Smooth muscle cell (in vitro differentiated cells): ENCODE measurements around the gene DNAJB1. TPM values are rescaled to one million over a fixed set of nuclear protein-coding genes. Genes with fewer than 3 reads are reported as not detected.
A peak's percentile ranks its signal among the peaks of the same experiment; 100 is the strongest.

ENCODE experiments used
- DNase-seq: peaks from one replicate; lab custom pipeline; 2025; ENCODE audit not compliant: unreplicated experiment; lab: John Stamatoyannopoulos, UW
- H2AFZ ChIP-seq: fragments of 200-600 bp; sonication (generic); 2 replicates; pipeline ENCODE4 v1.6.0; 2016; ENCODE audit warnings: antibody characterized with exemption, low read depth, mild to moderate bottlenecking
- H3F3A ChIP-seq: fragments of 200-600 bp; sonication (generic); 2 replicates; pipeline ENCODE4 v1.6.0; 2017; ENCODE audit warnings: antibody characterized with exemption, low read depth
- H3K27ac ChIP-seq: fragments of 200-600 bp; sonication (generic); 2 replicates; pipeline ENCODE4 v1.5.1; 2016; ENCODE audit warnings: low read depth, mild to moderate bottlenecking
- H3K27me3 ChIP-seq: fragments of 200-600 bp; sonication (generic); 2 replicates; pipeline ENCODE4 v1.6.1; 2016; ENCODE audit warnings: low read depth, mild to moderate bottlenecking
- H3K36me3 ChIP-seq: fragments of 200-600 bp; sonication (generic); 2 replicates; pipeline ENCODE4 v1.5.1; 2016; ENCODE audit warnings: low read depth
- H3K4me1 ChIP-seq: fragments of 200-600 bp; sonication (generic); 2 replicates; pipeline ENCODE4 v1.5.1; 2016; ENCODE audit warnings: low read depth
- H3K4me2 ChIP-seq: fragments of 200-600 bp; sonication (generic); 2 replicates; pipeline ENCODE4 v1.6.0; 2016; ENCODE audit warnings: mild to moderate bottlenecking
- H3K4me3 ChIP-seq: fragments of 200-600 bp; sonication (generic); 2 replicates; pipeline ENCODE4 v1.5.1; 2016; ENCODE audit warnings: mild to moderate bottlenecking
- H3K79me2 ChIP-seq: fragments of 200-600 bp; sonication (generic); 2 replicates; pipeline ENCODE4 v1.6.0; 2016; ENCODE audit warnings: low read depth, mild to moderate bottlenecking
- H3K9ac ChIP-seq: fragments of 200-600 bp; sonication (generic); 2 replicates; pipeline ENCODE4 v1.6.0; 2016; ENCODE audit warnings: low read depth
- H3K9me3 ChIP-seq: fragments of 200-600 bp; sonication (generic); replicated peaks from 2 replicates; pipeline ENCODE4 v1.5.1; 2016; ENCODE audit warnings: low read depth
- H4K20me1 ChIP-seq: fragments of 200-600 bp; sonication (generic); 2 replicates; pipeline ENCODE4 v1.6.0; 2016; ENCODE audit warnings: low read depth
- WGBS: methylation state at CpG from one replicate; pipeline ENCODE4 v1.1.7; 2016; ENCODE audit warnings: low lambda C conversion rate; 5-methylcytosine and 5-hydroxymethylcytosine counted together
- polyA plus RNA-seq: library from polyadenylated mRNA; unstranded; fragments of >200 nt; fragmentation: Nextera tagmentation; extraction: Ambion mirVana; gene quantifications from 2 replicates; pipeline ENCODE4 v1.2.1, GENCODE V29; 2016
- total RNA-seq: library from RNA; depleted of rRNA; stranded (reverse); fragments of >200 nt; gene quantifications from 2 replicates; pipeline ENCODE4 v1.2.3, GENCODE V29; 2014
- TF ChIP-seq, protein P1 (sequence below): fragments of 200-600 bp; sonication (generic); IDR thresholded peaks from 2 replicates; pipeline ENCODE4 v1.5.1; 2017; ENCODE audit warnings: borderline replicate concordance, mild to moderate bottlenecking, antibody characterized with exemption; ENCODE audit not compliant: insufficient read depth, poor library complexity, severe bottlenecking

The DNAJB1 gene
- total and polyA plus RNA-seq, 2 experiments from 2014 or later: 114 to 152 TPM

DNA sequence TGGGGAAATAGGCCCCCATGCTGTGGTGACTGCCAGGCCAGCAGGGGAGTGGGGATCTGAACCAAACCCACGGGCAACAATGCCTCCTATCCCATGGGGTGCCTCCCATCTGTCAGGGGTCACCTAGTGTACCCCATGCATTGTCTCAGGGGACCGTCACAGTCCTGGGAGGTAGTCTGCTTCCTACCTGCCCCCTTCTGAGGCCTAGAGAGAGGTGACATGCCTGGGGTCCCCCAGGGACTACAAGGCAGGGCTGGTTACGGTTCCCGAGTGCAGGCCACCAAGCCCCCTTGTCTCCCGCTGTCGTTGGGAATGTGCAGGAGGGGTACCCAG, 42.5 kb upstream of the DNAJB1 start:
- no peaks in the 10 kb centered on the region for H3K9me3 ChIP-seq
- H4K20me1 ChIP-seq: peaks cover 18% of the 10 kb centered on the region
- no peak for DNase-seq
- no peak overlapping the region for H3K4me3 ChIP-seq
- TF ChIP-seq, protein P1, sequence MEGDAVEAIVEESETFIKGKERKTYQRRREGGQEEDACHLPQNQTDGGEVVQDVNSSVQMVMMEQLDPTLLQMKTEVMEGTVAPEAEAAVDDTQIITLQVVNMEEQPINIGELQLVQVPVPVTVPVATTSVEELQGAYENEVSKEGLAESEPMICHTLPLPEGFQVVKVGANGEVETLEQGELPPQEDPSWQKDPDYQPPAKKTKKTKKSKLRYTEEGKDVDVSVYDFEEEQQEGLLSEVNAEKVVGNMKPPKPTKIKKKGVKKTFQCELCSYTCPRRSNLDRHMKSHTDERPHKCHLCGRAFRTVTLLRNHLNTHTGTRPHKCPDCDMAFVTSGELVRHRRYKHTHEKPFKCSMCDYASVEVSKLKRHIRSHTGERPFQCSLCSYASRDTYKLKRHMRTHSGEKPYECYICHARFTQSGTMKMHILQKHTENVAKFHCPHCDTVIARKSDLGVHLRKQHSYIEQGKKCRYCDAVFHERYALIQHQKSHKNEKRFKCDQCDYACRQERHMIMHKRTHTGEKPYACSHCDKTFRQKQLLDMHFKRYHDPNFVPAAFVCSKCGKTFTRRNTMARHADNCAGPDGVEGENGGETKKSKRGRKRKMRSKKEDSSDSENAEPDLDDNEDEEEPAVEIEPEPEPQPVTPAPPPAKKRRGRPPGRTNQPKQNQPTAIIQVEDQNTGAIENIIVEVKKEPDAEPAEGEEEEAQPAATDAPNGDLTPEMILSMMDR: no peak
- H3K36me3 ChIP-seq: no peaks in the 10 kb centered on the region
- no peaks in the 10 kb centered on the region for H3F3A ChIP-seq
- H3K27ac ChIP-seq: peak overlapping the region; percentile 8
- no peak overlapping the region for H2AFZ ChIP-seq
- H3K79me2 ChIP-seq: peaks cover 20% of the 10 kb centered on the region
- H3K4me2 ChIP-seq: no peak overlapping the region
- H3K4me1 ChIP-seq: peaks cover 12% of the 10 kb centered on the region
- no peaks in the 10 kb centered on the region for H3K27me3 ChIP-seq
- no peak overlapping the region for H3K9ac ChIP-seq
- 94% methylated on average over 6 of the region's 6 CpGs for WGBS

DNA sequence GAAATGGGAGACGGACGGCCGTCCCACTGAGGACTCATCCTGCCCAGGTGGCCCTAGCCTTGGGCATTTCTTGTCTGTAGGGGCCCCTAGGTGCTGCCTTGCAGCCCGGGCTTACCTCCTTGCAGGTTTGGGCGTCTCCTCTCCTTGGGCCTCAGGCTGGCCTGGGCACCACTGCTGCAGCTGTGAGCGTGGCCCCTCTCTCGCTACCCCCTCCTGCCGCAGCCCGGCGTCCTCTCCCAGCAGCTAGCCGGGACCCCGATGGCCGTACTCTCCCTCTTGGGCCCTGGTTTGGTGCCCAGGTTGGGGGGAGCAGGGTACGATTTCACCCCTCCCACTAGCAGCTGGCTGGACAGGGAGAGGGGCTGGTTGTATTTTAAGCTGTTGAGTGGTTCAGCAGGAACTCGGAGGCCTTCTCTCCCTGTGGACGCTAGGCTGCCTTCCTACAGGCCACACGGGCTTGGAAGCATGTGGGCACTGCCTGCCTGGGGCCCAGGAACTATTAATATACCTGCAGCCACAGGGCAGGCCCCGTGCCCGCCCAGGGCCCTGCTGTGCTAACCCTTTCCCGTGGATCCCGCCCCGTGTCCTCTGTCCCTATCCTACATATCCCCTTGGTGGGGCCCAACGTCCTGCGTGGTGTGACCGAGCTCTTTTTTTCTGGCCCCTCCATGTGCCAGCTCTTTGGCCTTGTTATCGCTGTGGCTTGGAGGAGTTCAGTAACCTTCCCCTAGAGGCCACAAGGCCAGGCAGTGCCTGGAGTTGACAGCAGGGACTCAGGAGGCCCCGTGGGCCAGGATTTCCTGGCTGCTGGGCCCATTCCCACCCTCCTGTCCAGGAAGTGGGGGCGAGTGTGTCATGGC, 41.9 kb upstream of the DNAJB1 start:
- Histone ChIP-seq H3K9me3 (no peaks in the 10 kb centered on the region), H3K27ac (peak overlapping the region; percentile 8), H3K27me3 (no peaks in the 10 kb centered on the region), H2AFZ (no peak overlapping the region), H3K9ac (no peak overlapping the region), H3K36me3 (no peaks in the 10 kb centered on the region), H3K4me3 (no peak overlapping the region), H3K4me1 (peaks cover 12% of the 10 kb centered on the region), H4K20me1 (peaks cover 18% of the 10 kb centered on the region), H3K4me2 (no peak overlapping the region), H3F3A (no peaks in the 10 kb centered on the region), H3K79me2 (peaks cover 20% of the 10 kb centered on the region)
- TF ChIP-seq, protein P1: no peak
- DNase-seq: no peak
- 86% methylated on average over 28 of the region's 28 CpGs for WGBS

DNA sequence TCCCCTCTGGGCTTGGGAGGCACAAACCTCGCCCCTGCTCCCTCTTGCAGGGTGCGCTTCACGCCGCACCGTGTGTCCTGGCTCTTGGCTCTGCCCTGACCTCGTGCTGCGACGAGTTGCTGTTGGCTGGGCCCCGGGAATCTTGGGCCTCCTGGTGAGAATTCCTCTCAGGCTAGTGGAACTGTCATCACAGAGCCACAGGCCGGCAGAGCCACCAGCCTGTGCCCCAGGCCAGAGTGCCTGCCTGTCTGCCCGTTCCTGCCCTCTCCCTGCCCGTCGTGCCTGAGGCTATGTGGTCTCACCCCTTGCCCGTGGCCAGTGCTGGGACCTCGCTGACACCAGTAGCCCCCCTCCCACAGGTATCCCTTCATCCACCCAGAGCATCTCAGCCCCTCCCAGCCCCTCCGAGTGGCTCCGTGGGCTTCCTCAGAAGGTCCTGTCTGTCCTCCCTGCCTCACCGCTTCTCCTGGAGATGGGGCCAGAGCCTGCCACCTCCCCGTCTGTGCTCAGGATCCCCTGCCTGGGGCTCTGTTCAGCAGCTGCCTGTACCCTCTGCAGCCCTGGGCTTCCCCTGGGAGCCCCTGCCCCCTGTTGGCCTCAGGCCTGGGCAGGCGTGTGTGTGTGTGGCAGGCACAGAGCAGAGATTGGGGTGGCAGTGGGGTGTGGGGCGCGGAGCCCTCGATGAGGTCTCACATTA, 40.3 kb upstream of the DNAJB1 start:
- Histone ChIP-seq H3K4me3 (no peak overlapping the region), H3K4me1 (peaks cover 12% of the 10 kb centered on the region), H3K79me2 (peaks cover 20% of the 10 kb centered on the region), H3F3A (no peaks in the 10 kb centered on the region), H3K4me2 (no peak overlapping the region), H3K9me3 (no peaks in the 10 kb centered on the region), H3K27ac (no peak overlapping the region), H3K27me3 (no peaks in the 10 kb centered on the region), H2AFZ (no peak overlapping the region), H3K9ac (no peak overlapping the region), H4K20me1 (peaks cover 25% of the 10 kb centered on the region), H3K36me3 (no peaks in the 10 kb centered on the region)
- TF ChIP-seq, protein P1: no peak
- 88% methylated on average over 23 of the region's 23 CpGs for WGBS
- no peak for DNase-seq
